Measurements from ENCODE around the gene ITGA3. TPM values are rescaled to one million over a fixed set of nuclear protein-coding genes. Genes with fewer than 3 reads are reported as not detected.

Gene ITGA3
- total and polyA plus RNA-seq, 2 of the 13 experiments (the other 11 are each of a cell fraction or from before 2014, with no cell fraction given): 0.48 to 0.69 TPM

DNA sequence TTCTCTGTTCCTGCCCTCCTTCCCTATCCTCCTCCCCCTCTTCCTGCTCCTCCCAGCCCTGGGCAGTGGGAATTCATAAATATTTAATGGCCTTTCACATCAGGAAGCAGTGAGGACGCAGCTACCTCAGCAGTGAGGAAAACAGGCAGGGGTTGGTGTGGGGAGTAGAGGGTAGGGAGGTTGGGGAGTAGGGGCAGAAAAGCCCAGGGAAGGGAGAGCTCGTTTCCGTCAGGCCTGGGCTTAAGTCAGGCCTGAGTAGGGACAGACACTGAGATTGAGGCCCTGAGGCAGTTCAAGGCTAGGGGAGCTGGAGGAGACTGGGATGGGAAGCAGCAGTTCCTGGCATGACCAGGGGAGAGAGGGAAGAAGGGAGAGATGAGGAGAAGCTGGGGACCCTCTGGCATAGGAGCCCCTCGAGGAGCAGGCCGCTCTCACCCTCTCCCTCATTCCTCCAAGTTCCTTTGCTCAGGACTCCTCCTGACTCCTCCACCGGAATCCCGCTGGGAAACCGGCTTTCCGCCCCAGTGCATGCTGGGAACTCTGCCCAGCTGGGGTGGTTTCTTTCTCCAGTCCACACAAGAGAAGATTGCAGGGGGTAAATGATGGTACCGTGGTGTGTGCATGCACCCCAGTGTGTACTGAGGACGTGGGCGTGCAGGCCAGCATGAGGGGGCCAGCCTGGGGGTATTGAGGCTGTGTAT is 67.9 kb downstream of the ITGA3 start (continued):
- TF ChIP-seq, protein P1, sequence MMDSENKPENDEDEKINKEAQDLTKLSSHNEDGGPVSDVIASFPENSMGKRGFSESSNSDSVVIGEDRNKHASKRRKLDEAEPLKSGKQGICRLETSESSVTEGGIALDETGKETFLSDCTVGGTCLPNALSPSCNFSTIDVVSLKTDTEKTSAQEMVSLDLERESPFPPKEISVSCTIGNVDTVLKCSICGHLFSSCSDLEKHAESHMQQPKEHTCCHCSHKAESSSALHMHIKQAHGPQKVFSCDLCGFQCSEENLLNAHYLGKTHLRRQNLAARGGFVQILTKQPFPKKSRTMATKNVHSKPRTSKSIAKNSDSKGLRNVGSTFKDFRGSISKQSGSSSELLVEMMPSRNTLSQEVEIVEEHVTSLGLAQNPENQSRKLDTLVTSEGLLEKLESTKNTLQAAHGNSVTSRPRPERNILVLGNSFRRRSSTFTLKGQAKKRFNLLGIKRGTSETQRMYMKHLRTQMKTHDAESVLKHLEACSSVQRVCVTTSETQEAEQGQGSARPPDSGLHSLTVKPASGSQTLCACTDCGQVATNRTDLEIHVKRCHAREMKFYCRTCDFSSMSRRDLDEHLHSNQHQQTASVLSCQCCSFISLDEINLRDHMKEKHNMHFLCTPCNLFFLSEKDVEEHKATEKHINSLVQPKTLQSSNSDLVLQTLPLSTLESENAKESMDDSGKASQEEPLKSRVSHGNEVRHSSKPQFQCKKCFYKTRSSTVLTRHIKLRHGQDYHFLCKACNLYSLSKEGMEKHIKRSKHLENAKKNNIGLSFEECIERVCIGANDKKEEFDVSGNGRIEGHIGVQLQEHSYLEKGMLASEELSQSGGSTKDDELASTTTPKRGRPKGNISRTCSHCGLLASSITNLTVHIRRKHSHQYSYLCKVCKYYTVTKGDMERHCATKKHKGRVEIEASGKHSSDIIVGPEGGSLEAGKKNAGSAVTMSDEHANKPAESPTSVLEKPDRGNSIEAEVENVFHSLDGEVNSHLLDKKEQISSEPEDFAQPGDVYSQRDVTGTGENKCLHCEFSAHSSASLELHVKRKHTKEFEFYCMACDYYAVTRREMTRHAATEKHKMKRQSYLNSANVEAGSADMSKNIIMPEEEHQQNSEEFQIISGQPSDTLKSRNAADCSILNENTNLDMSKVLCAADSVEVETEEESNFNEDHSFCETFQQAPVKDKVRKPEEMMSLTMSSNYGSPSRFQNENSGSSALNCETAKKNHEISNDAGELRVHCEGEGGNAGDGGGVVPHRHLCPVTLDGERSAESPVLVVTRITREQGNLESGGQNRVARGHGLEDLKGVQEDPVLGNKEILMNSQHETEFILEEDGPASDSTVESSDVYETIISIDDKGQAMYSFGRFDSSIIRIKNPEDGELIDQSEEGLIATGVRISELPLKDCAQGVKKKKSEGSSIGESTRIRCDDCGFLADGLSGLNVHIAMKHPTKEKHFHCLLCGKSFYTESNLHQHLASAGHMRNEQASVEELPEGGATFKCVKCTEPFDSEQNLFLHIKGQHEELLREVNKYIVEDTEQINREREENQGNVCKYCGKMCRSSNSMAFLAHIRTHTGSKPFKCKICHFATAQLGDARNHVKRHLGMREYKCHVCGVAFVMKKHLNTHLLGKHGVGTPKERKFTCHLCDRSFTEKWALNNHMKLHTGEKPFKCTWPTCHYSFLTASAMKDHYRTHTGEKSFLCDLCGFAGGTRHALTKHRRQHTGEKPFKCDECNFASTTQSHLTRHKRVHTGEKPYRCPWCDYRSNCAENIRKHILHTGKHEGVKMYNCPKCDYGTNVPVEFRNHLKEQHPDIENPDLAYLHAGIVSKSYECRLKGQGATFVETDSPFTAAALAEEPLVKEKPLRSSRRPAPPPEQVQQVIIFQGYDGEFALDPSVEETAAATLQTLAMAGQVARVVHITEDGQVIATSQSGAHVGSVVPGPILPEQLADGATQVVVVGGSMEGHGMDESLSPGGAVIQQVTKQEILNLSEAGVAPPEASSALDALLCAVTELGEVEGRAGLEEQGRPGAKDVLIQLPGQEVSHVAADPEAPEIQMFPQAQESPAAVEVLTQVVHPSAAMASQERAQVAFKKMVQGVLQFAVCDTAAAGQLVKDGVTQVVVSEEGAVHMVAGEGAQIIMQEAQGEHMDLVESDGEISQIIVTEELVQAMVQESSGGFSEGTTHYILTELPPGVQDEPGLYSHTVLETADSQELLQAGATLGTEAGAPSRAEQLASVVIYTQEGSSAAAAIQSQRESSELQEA (CRISPR knock-in tag; IDR thresholded peaks at IDR 0.05; ENCODE audit: not compliant biosample characterization): no peak
- TF ChIP-seq ZNF773 (CRISPR knock-in tag; IDR thresholded peaks at IDR 0.05; ENCODE audit: borderline replicate concordance): no peak
- TF ChIP-seq CHD4 (IDR thresholded peaks at IDR 0.05; ENCODE audit: borderline replicate concordance, low read length): no peak
- no peak for TF ChIP-seq ZNF678 (CRISPR knock-in tag; IDR thresholded peaks at IDR 0.05)
- TF ChIP-seq MBD4 (IDR thresholded peaks at IDR 0.05; ENCODE audit: borderline replicate concordance, low read length): no peak
- no peak for TF ChIP-seq IRX3 (CRISPR knock-in tag; IDR thresholded peaks at IDR 0.05; ENCODE audit: borderline replicate concordance, low read depth)
- no peak for TF ChIP-seq SNAI1 (CRISPR knock-in tag; IDR thresholded peaks at IDR 0.05; ENCODE audit: borderline replicate concordance)
- TF ChIP-seq, protein P2, sequence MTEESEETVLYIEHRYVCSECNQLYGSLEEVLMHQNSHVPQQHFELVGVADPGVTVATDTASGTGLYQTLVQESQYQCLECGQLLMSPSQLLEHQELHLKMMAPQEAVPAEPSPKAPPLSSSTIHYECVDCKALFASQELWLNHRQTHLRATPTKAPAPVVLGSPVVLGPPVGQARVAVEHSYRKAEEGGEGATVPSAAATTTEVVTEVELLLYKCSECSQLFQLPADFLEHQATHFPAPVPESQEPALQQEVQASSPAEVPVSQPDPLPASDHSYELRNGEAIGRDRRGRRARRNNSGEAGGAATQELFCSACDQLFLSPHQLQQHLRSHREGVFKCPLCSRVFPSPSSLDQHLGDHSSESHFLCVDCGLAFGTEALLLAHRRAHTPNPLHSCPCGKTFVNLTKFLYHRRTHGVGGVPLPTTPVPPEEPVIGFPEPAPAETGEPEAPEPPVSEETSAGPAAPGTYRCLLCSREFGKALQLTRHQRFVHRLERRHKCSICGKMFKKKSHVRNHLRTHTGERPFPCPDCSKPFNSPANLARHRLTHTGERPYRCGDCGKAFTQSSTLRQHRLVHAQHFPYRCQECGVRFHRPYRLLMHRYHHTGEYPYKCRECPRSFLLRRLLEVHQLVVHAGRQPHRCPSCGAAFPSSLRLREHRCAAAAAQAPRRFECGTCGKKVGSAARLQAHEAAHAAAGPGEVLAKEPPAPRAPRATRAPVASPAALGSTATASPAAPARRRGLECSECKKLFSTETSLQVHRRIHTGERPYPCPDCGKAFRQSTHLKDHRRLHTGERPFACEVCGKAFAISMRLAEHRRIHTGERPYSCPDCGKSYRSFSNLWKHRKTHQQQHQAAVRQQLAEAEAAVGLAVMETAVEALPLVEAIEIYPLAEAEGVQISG (CRISPR knock-in tag; IDR thresholded peaks at IDR 0.05): no peak
- TF ChIP-seq THYN1 (CRISPR knock-in tag; IDR thresholded peaks at IDR 0.05; ENCODE audit: borderline replicate concordance, low read depth): no peak
- no peak for TF ChIP-seq ZNF530 (CRISPR knock-in tag; IDR thresholded peaks at IDR 0.05; ENCODE audit: low read depth)
- TF ChIP-seq ZNF556 (CRISPR knock-in tag; IDR thresholded peaks at IDR 0.05; ENCODE audit: borderline replicate concordance): no peak
- TF ChIP-seq ZNF709 (CRISPR knock-in tag; IDR thresholded peaks at IDR 0.05): no peak
- TF ChIP-seq, protein P3, sequence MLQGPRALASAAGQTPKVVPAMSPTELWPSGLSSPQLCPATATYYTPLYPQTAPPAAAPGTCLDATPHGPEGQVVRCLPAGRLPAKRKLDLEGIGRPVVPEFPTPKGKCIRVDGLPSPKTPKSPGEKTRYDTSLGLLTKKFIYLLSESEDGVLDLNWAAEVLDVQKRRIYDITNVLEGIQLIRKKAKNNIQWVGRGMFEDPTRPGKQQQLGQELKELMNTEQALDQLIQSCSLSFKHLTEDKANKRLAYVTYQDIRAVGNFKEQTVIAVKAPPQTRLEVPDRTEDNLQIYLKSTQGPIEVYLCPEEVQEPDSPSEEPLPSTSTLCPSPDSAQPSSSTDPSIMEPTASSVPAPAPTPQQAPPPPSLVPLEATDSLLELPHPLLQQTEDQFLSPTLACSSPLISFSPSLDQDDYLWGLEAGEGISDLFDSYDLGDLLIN (CRISPR knock-in tag; IDR thresholded peaks at IDR 0.05; ENCODE audit: borderline replicate concordance): no peak
- TF ChIP-seq ZNF768 (CRISPR knock-in tag; IDR thresholded peaks at IDR 0.05): no peak
- peak; percentile 27; the same call in 1 of the 2 replicates for TF ChIP-seq NFKB2 (CRISPR knock-in tag; IDR thresholded peaks at IDR 0.05; ENCODE audit: borderline replicate concordance)
- peak; percentile 34 for TF ChIP-seq SUZ12 (IDR thresholded peaks at IDR 0.05; ENCODE audit: low read depth, low read length)
- TF ChIP-seq ZNF839 (CRISPR knock-in tag; IDR thresholded peaks at IDR 0.05; ENCODE audit: borderline replicate concordance): no peak
- TF ChIP-seq HNRNPL (IDR thresholded peaks at IDR 0.05; ENCODE audit: low read depth, low read length): no peak
